Measurements from ENCODE around the gene PTGER3.

DNA sequence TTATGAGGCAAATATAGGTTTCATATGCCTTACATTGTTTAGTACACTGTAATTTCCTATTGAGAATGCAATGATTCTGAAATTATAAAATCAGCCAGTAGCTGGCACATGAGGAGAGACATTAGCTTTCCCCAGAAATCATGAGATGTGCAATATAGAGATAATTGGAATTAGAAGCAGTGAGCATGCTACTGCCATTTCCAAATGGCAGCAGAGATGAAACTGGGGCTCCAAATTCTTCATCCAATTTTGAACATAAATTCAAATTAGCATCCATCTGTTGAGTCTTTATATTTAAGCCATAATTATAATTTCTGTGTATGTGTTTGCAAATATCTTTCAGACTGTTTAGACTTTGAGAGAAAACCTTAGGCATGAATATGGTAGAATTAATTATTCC, 28.8 kb downstream of the PTGER3 start:
- TF ChIP-seq, protein P1, sequence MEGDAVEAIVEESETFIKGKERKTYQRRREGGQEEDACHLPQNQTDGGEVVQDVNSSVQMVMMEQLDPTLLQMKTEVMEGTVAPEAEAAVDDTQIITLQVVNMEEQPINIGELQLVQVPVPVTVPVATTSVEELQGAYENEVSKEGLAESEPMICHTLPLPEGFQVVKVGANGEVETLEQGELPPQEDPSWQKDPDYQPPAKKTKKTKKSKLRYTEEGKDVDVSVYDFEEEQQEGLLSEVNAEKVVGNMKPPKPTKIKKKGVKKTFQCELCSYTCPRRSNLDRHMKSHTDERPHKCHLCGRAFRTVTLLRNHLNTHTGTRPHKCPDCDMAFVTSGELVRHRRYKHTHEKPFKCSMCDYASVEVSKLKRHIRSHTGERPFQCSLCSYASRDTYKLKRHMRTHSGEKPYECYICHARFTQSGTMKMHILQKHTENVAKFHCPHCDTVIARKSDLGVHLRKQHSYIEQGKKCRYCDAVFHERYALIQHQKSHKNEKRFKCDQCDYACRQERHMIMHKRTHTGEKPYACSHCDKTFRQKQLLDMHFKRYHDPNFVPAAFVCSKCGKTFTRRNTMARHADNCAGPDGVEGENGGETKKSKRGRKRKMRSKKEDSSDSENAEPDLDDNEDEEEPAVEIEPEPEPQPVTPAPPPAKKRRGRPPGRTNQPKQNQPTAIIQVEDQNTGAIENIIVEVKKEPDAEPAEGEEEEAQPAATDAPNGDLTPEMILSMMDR (IDR thresholded peaks at IDR 0.05) = no peak
- no peak for TF ChIP-seq ZFX (IDR thresholded peaks at IDR 0.05; ENCODE audit: borderline replicate concordance)
